ENCODE results near the gene ECHDC3. TPM values are rescaled to one million over a fixed set of nuclear protein-coding genes. Genes with fewer than 3 reads are reported as not detected.

ECHDC3 gene
- total and polyA plus RNA-seq, 2 donors (not counting 3 experiments of a cell fraction or from before 2014, with no cell fraction given), result 6.0 to 7.3 TPM

- Histone ChIP-seq H3K4me2 (ENCODE audit: insufficient read depth, low read length) (no peak overlapping the region), H3K9me3 (replicated peaks; ENCODE audit: control insufficient read depth, insufficient read depth, low read length) (no peaks in the 10 kb centered on the region), H3K4me1 (ENCODE audit: control insufficient read depth, extremely low read depth, insufficient read depth, low read length) (no peaks in the 10 kb centered on the region), H3K36me3 (ENCODE audit: control insufficient read depth in 2 of 2, extremely low read depth in 1 of 2, insufficient read depth in 2 of 2, low read length in 2 of 2) (no peaks in the 10 kb centered on the region), H4K20me1 (replicated peaks; ENCODE audit: control insufficient read depth, extremely low read depth, insufficient read depth, low read length) (no peaks in the 10 kb centered on the region), H3K27me3 (ENCODE audit: control insufficient read depth in 2 of 2, insufficient read depth in 2 of 2, low read length in 2 of 2) (peaks cover 0 to 4% of the 10 kb centered on the region in 2 experiments), H3K79me2 (ENCODE audit: control insufficient read depth, insufficient read depth, low read length) (no peaks in the 10 kb centered on the region), H3K9ac (replicated peaks; ENCODE audit: extremely low read depth, insufficient read depth, low read length) (no peak overlapping the region), H3K9me1 (replicated peaks; ENCODE audit: control insufficient read depth, extremely low read depth, insufficient read depth, low read length) (no peaks in the 10 kb centered on the region), H2AFZ (ENCODE audit: low read depth, low read length) (no peak overlapping the region), H3K4me3 (replicated peaks in 1 of 3; ENCODE audit: insufficient read depth in 1 of 3, low read depth in 1 of 3, low read length in 3 of 3) (no peak overlapping the region), H3K27ac (ENCODE audit: insufficient read depth, low read depth, low read length) (no peak overlapping the region)
- intact Hi-C loops (cut with micrococcal nuclease) (no loop called here), dilution Hi-C loops (cut with MboI; ENCODE audit: extremely low pct_ligation_motif_present, low sequenced_read_pairs) (no loop called here)
- no peak for TF ChIP-seq GATA2 (IDR thresholded peaks at IDR 0.05; ENCODE audit: insufficient read depth, insufficient read length, low read depth, low read length)
- ChIA-PET CTCF (no interaction called here), POLR2A (no interaction called here)
- FAIRE-seq (no peak), DNase-seq (ENCODE audit: low read depth, low spot score) (no peak)
- BruUV-seq (replicated peaks), result no TSS peak
These were observed 38.1 kb upstream of the ECHDC3 start for GRCh38 chr10:11704092-11704491.

- ChIA-PET POLR2A (no interaction called here), CTCF (no interaction called here)
- intact Hi-C loops (cut with micrococcal nuclease) (no loop called here), dilution Hi-C loops (cut with MboI; ENCODE audit: extremely low pct_ligation_motif_present, low sequenced_read_pairs) (no loop called here)
- BruUV-seq (replicated peaks), result no TSS peak
- Histone ChIP-seq H3K4me2 (ENCODE audit: insufficient read depth, low read length) (no peak overlapping the region), H3K36me3 (ENCODE audit: control insufficient read depth in 2 of 2, extremely low read depth in 1 of 2, insufficient read depth in 2 of 2, low read length in 2 of 2) (no peaks in the 10 kb centered on the region), H3K4me1 (ENCODE audit: control insufficient read depth, extremely low read depth, insufficient read depth, low read length) (no peaks in the 10 kb centered on the region), H3K9me3 (replicated peaks; ENCODE audit: control insufficient read depth, insufficient read depth, low read length) (no peaks in the 10 kb centered on the region), H2AFZ (ENCODE audit: low read depth, low read length) (no peak overlapping the region), H4K20me1 (replicated peaks; ENCODE audit: control insufficient read depth, extremely low read depth, insufficient read depth, low read length) (no peaks in the 10 kb centered on the region), H3K79me2 (ENCODE audit: control insufficient read depth, insufficient read depth, low read length) (no peaks in the 10 kb centered on the region), H3K9ac (replicated peaks; ENCODE audit: extremely low read depth, insufficient read depth, low read length) (no peak overlapping the region), H3K4me3 (replicated peaks in 1 of 3; ENCODE audit: insufficient read depth in 1 of 3, low read depth in 1 of 3, low read length in 3 of 3) (no peak overlapping the region), H3K27ac (ENCODE audit: insufficient read depth, low read depth, low read length) (no peak overlapping the region), H3K27me3 (ENCODE audit: control insufficient read depth in 2 of 2, insufficient read depth in 2 of 2, low read length in 2 of 2) (peaks cover 4 to 6% of the 10 kb centered on the region in 2 experiments), H3K9me1 (replicated peaks; ENCODE audit: control insufficient read depth, extremely low read depth, insufficient read depth, low read length) (no peaks in the 10 kb centered on the region)
- TF ChIP-seq POLR2A (IDR thresholded peaks at IDR 0.05; ENCODE audit: low read depth, low read length) (no peak), EZH2 (IDR thresholded peaks at IDR 0.05; ENCODE audit: borderline replicate concordance, low read depth, low read length, severe bottlenecking) (no peak), GATA2 (IDR thresholded peaks at IDR 0.05; ENCODE audit: insufficient read depth, insufficient read length, low read depth, low read length) (no peak), JUN (IDR thresholded peaks at IDR 0.05; ENCODE audit: borderline replicate concordance, insufficient read depth, insufficient read length, low read depth) (no peak), MYC (IDR thresholded peaks at IDR 0.05; ENCODE audit: low read depth, low read length) (no peak), CTCF (IDR thresholded peaks at IDR 0.05; ENCODE audit: extremely low read depth in 1 of 2, insufficient read depth in 1 of 2, low read depth in 1 of 2, low read length in 2 of 2) (no peak), FOS (IDR thresholded peaks at IDR 0.05; ENCODE audit: borderline replicate concordance, insufficient read depth, low read length) (no peak), POLR2AphosphoS5 (IDR thresholded peaks at IDR 0.05; ENCODE audit: insufficient read depth, low read depth, low read length) (no peak), MAX (IDR thresholded peaks at IDR 0.05; ENCODE audit: insufficient read depth, insufficient read length) (no peak)
- no peak for DNase-seq (ENCODE audit: low read depth, low spot score)
- FAIRE-seq, result no peak
These were observed 36.5 kb upstream of the ECHDC3 start for GRCh38 chr10:11705722-11706121.
